ENCODE measurements around the gene HSP90AB1.

HSP90AB1 gene

DNA sequence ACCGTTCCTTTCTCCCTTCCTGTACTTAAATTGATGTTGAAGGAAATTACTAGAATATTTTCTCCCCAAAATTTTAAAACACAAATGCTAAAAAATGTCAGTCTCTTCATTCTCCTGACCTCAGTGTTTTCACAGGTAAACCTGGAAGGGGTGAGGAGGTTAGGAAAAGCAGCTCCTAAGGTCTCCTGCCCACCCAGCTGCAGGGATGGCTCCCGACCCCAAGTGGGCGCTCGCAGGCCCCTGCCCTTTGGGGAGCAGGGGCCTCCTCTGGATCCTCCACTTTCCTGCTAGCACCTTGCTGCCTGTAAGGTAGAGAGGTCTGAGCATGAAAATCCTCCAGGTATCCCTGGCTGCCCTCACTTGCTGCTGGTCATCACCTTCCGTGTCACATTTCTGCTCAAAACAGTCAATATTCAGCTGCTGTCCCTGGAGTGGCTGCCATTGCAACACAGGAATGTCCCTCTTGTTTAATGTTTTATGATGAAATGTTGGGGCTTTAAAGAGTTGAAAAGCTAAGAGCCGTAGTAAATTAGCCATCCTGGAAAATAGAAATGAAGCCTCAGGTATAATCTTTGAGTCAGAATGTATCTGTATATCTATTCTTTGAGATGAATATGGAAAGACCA is 10.9 kb upstream of the HSP90AB1 start:
- no peak for DNase-seq

DNA sequence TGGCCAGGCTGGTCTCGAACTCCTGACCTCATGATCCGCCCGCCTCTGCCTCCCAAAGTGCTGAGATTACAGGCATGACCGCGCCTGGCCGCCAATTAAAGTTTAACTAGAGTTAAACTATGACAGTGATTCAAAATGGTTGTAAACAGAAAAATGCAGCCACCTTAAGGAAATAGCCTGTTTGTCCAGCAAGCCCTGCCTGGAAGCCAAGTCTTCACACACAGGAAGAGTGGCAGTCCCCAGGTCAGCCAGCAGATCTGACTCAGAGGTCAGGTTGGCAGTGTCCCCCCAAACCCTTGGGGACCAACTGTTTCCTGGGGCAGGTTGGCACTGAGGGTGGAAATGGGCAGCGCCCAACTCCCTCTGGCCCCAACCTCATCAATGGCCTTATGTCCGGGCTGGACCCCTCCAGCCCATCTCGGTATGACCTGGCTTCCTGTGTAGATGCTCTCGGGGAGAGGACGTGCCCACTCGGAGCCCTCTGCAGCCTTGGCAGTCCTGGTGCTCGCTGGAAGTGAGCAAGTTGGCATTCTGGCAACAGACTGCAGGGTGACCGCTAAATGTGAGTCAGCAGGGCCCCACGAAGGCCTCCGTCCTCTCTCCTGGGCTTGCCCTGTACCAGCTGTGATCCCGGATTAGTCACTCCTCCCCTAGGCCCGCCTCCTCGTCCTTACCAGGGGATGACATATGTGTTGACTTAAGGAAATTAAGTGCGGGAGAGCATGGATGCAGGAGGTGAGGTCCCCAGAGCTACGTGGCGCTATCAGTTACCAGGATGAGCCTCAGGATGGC is 9.7 kb upstream of the HSP90AB1 start:
- peak in 2 of 6 experiments; percentile 46 to 50 for DNase-seq

DNA sequence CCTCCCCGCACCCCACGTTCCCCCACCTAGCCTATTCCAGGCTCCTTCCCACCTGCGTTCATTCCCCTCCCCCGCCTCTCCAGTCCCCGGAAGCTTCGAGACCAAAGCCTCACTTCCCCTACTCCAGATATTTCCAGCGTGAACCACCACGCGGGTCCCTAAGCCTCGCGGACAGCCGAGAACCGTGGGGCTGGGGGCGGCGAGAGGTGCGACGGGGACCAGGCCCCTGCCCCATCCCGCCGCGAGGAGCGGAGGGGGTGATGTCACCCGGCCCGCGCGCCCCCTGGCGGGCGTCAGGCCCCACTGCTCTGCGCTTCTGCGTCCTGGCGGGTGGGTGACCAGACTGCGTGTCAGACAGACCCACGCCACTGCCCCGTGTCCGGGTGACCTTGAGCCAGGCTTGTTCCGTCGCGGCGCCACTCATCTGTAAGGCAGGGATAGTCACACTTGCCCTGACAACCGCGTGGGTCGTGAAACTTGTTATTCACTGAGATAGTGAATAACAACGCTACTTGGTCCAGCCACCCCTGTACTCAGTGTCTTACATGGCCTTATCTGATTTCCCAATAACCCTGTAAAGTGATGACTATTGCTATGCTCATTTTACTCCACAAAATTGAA is 9.0 kb upstream of the HSP90AB1 start:
- DNase-seq, result peak; percentile 47 to 82 (median 72)

DNA sequence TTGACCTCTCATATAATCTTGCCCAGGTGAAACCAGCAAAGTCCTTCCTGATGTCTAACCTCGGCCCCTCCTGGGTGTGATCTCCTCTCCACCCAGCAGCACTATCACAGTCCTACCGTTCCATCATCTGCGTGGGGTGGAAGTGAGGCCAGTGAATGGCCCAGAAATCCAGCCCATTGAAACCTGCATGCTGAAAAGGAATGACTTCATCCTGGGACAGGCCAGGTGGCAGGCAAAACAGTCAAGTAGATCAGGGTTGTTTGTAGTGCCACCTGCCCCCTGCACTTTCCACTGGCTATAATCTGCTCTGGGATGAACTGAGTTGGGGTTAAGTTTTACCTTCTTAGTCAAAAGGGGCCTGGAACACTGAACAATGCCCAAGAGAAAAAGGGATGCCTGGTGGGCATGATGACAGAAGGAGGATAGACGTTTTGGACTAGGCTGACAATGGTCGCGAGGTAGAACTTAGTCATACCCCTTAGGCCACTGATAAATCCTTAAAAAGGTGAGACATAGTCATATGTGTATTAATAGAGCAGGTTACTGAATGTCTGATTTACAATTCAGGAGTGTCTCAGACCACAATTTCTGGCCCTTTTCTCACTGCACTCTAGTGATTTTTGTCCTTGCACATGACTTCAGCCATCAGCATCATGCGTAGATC is 8.1 kb upstream of the HSP90AB1 start:
- no peak for DNase-seq

DNA sequence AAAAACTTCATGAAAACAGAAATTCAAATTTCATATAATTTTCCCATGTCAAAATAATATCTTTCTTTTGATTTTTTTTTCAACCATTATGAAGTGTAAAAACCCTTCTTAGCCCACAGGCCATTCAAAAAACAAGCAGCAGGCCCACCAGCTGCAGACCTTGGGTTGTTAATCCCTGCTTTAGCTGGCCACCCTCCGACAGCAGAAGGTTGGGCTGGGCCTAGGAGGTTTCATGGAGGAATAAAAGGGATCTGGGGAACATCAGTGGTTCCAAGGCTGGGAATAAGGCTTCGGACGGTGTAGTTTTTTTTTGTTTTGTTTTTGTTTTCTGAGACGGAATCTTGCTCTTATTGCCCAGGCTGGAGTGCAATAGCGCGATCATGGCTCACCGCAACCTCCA is 3.6 kb upstream of the HSP90AB1 start:
- DNase-seq, result no peak

- DNase-seq, result no peak
These were observed 1.4 kb upstream of the HSP90AB1 start for GRCh38 chr6:44245391-44245911.

- DNase-seq, result peak; percentile 66 to 91 (median 84)
These were observed 814 bp upstream of the HSP90AB1 start for GRCh38 chr6:44245912-44246662.

DNA sequence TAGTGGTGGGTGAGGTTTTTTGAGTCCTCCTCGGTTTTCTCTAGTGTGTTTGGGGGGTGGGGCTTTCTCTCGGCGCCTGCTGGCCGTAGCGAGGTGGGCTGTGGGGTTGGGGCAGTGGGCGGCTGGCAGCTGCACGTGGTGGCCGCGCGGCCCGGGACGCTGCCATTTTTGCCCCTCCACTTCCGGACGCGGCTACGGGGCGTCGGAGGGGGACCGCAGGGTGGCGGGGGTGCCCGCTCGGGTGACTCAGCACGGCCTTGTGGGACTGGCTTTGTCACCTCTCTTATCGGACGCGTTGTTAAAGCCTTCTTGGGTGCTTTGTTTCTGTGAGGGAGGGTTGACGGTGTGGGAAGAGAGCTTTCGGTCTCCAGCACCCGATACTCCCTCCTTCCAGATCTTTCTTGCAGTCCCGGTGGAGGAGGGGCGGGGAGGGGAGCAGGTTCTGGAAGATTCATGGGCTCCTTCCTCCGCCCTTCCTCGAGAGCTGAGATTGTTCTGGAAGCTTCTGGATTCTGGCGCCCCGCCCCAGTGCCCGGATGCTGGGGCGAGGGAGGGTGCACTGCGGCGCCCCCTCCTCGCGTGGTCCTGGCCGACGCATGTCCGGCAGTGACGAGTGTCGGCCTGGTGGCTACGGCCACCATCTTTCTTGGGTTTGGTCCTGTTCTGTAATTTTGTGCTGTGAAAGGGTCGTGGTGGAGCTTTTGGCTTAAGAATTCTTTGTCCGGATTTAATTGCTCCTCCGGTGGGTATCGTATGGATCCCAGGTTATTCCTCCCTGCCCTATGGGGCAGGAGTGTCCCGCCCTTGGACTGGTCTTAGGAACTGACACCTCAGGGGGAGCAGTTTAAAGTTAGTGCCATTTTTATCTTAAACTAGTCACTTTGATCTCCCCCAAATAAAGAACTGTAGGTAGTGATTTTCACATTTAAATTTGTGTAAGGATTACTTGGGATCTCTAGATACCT is 719 bp downstream of the HSP90AB1 start:
- DNase-seq, result peak; percentile 69 to 91 (median 80)

DNA sequence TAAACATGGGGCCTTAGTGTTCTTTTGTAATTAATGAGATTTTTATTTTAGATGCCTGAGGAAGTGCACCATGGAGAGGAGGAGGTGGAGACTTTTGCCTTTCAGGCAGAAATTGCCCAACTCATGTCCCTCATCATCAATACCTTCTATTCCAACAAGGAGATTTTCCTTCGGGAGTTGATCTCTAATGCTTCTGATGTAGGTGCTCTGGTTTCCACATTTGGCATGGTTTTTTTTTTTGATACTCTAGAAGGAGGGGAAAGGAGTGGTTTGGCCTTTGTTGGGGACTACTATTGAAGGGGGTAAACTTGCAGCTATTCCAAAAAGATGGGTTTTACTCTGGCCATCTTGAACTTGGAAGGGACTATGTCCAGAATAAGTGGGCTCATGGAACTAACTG is 1.7 kb downstream of the HSP90AB1 start:
- DNase-seq, result no peak

DNA sequence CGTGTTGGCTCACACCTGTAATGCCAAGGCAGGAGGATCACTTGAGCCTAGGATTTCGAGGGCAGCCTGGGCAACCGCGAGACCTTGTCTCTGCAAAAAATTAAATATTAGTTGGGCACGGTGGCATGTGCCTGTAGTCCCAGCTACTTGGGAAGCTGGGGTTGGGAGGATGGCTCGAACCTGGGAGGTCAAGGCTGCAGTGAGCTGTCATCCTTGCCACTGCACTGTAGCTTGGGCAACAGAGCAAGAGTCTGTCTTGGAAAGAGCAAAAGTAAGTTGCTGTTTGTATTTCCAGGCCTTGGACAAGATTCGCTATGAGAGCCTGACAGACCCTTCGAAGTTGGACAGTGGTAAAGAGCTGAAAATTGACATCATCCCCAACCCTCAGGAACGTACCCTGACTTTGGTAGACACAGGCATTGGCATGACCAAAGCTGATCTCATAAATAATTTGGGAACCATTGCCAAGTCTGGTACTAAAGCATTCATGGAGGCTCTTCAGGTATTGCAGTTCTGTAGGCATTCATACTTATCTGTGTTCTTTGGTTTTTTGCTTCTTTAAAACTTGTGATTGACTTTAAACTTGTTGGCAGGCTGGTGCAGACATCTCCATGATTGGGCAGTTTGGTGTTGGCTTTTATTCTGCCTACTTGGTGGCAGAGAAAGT is 2.3 kb downstream of the HSP90AB1 start:
- DNase-seq, result no peak

DNA sequence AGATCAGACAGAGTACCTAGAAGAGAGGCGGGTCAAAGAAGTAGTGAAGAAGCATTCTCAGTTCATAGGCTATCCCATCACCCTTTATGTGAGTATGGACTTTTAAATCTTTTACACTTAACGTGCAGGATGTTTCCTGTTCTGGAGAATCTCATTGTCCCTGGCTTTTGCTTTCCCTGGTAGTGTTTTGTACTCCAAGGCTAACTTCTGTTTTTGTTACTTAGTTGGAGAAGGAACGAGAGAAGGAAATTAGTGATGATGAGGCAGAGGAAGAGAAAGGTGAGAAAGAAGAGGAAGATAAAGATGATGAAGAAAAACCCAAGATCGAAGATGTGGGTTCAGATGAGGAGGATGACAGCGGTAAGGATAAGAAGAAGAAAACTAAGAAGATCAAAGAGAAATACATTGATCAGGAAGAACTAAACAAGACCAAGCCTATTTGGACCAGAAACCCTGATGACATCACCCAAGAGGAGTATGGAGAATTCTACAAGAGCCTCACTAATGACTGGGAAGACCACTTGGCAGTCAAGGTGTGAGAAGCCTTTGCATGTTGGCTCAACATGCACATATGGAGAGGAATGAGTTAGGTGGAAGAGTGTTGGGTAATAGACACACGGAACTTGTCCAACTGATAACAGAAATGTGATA is 3.3 kb downstream of the HSP90AB1 start:
- no peak for DNase-seq

DNA sequence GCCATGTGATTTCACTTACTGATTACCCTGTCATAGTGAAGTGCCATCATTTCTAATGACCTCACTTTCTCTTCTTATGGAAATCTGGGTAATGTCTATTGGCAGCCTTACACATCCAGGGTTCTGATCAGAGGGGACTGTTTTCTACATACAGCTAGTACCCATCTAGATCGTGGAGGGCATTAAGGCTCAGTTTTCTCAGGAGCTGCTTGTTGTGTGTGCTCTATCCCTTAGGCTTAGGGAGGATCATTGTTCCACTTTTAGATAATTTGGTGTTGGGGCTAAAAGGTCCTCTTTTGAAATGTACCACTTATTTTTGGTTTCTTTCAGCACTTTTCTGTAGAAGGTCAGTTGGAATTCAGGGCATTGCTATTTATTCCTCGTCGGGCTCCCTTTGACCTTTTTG is 3.8 kb downstream of the HSP90AB1 start:
- DNase-seq, result no peak

DNA sequence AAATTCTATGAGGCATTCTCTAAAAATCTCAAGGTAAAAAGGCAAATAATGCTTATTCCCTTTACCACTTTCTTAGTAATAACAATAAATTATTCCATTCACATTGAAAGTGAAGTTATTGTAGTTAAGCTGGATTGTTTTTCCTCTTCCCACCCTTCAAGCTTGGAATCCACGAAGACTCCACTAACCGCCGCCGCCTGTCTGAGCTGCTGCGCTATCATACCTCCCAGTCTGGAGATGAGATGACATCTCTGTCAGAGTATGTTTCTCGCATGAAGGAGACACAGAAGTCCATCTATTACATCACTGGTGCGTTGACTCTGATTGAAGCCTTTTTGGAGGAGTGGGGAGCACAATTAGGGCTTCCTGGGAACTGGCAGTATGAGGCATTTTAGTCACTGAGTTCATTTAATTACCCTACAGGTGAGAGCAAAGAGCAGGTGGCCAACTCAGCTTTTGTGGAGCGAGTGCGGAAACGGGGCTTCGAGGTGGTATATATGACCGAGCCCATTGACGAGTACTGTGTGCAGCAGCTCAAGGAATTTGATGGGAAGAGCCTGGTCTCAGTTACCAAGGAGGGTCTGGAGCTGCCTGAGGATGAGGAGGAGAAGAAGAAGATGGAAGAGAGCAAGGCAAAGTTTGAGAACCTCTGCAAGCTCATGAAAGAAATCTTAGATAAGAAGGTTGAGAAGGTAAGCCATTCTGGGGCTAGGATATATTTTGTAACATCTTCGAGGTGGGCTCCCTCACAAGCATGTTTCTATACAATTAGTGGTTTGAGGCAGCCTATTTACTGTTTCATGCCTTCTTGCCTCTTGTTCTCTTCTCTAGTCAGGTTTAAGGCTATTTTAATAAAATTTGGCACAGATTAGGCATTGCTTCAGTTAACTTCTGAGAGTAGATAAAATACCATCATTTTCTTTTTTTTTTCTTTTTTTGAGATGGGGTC is 4.9 kb downstream of the HSP90AB1 start:
- DNase-seq, result no peak

DNA sequence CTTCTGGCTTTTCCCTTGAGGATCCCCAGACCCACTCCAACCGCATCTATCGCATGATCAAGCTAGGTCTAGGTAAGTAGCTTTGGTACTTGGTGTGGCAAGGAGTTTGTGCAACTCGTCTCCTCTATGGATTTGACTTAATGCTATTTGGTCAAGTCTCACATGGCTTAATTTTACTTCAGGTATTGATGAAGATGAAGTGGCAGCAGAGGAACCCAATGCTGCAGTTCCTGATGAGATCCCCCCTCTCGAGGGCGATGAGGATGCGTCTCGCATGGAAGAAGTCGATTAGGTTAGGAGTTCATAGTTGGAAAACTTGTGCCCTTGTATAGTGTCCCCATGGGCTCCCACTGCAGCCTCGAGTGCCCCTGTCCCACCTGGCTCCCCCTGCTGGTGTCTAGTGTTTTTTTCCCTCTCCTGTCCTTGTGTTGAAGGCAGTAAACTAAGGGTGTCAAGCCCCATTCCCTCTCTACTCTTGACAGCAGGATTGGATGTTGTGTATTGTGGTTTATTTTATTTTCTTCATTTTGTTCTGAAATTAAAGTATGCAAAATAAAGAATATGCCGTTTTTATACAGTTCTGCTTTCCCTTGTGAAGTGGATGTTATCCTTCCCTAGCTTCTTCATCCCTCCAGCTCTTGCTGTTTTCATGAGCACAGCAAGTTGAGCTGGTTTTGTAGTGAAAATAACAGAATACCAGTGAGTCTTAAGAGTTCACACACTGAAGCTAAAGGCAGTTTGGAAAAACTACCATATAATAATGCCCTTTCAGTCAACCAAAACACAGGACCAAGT is 6.6 kb downstream of the HSP90AB1 start:
- peak; percentile 16 to 57 (median 43) for DNase-seq

GRCh38 chr6:44254191-44255104 is 7.5 kb downstream of the HSP90AB1 start:
- peak in 1 of 6 experiments; percentile 16 for DNase-seq

DNA sequence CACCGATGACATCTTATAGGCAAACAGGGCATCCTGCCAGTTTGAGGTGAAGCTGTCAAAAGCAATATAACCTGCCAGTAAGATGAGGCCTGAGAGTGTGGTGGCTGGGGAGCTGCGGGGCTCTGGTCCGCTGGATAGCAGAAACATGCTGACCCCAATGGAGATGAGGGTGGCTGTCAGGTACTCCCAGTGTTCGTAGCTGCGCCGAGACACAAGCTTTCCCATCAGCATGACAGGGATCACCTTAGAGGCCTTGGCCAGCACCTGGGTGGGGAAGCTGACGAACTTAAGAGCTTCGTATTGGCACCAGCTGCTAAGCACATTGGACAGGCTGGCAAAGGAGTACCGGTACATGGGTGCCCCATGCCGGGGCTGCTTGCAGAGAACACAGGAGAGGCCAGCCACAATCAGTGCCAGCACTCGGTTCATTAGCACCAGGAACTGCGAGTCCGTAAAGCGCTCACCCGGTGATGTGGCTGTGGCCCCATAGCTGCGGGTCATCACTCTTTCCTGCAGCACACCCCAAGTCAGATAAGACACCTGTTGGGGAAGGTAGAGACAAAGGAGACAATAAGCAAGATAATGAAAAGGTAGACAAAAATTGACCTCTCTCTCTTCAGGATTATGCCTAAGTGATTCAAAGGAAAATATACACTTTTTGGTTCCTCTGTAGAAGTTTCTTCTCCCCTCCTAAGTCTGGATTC is 8.4 kb downstream of the HSP90AB1 start:
- peak in 2 of 6 experiments; percentile 11 to 23 for DNase-seq
